ENCODE results near the gene NIPAL3.

GRCh38 chr1:24427545-24427862 is 11.9 kb downstream of the NIPAL3 start:
- TF ChIP-seq, protein P1, sequence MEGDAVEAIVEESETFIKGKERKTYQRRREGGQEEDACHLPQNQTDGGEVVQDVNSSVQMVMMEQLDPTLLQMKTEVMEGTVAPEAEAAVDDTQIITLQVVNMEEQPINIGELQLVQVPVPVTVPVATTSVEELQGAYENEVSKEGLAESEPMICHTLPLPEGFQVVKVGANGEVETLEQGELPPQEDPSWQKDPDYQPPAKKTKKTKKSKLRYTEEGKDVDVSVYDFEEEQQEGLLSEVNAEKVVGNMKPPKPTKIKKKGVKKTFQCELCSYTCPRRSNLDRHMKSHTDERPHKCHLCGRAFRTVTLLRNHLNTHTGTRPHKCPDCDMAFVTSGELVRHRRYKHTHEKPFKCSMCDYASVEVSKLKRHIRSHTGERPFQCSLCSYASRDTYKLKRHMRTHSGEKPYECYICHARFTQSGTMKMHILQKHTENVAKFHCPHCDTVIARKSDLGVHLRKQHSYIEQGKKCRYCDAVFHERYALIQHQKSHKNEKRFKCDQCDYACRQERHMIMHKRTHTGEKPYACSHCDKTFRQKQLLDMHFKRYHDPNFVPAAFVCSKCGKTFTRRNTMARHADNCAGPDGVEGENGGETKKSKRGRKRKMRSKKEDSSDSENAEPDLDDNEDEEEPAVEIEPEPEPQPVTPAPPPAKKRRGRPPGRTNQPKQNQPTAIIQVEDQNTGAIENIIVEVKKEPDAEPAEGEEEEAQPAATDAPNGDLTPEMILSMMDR (optimal IDR thresholded peaks at IDR 0.05 in 1 of 3, IDR thresholded peaks at IDR 0.05 in 1 of 3, conservative IDR thresholded peaks at IDR 0.05 in 1 of 3; ENCODE audit: extremely low read depth in 1 of 3, insufficient read depth in 2 of 3, low read length in 3 of 3): no peak
- TF ChIP-seq EZH2 (IDR thresholded peaks at IDR 0.05; ENCODE audit: low read length): no peak

All from keratinocyte (primary cell).